Measurements from ENCODE around the gene SLC38A10. TPM values are rescaled to one million over a fixed set of nuclear protein-coding genes. Genes with fewer than 3 reads are reported as not detected.

Gene SLC38A10
- total and polyA plus RNA-seq, 2 of the 4 experiments (the other 2 are of a cell fraction): 12.7 to 46.7 TPM

- Histone ChIP-seq H2AFZ (replicated peaks; ENCODE audit: low read length, poor library complexity) (peak overlapping the region; percentile 56), H3K4me3 (ENCODE audit: insufficient read depth, low read depth, low read length) (no peak overlapping the region), H4K5ac (ENCODE audit: low read depth, low read length) (no peak overlapping the region), H3K9me1 (ENCODE audit: insufficient read depth, low read length) (peaks cover 7% of the 10 kb centered on the region), H3K4me2 (ENCODE audit: low read depth, low read length) (no peak overlapping the region), H3K14ac (replicated peaks; ENCODE audit: low read depth, low read length) (no peak overlapping the region), H3K27me3 (ENCODE audit: control insufficient read depth, insufficient read depth, low read length) (no peaks in the 10 kb centered on the region; the same call in 1 of the 2 replicates), H4K8ac (ENCODE audit: low read depth in 2 of 2, low read length in 2 of 2) (no peak overlapping the region), H3K18ac (ENCODE audit: low read depth, low read length) (no peak overlapping the region), H2BK5ac (ENCODE audit: low read depth, low read length, poor library complexity, severe bottlenecking) (no peak overlapping the region), H3K56ac (ENCODE audit: extremely low read depth, insufficient read depth, low read length) (no peak overlapping the region), H3K9me3 (ENCODE audit: control insufficient read depth, insufficient read depth, low read length) (no peaks in the 10 kb centered on the region), H4K20me1 (ENCODE audit: insufficient read depth, low read length) (no peaks in the 10 kb centered on the region), H3K4ac (ENCODE audit: low read depth, low read length) (no peak overlapping the region), H3K27ac (ENCODE audit: insufficient read depth, low read length) (no peak overlapping the region), H3K36me3 (ENCODE audit: control insufficient read depth, insufficient read depth, low read length) (no peaks in the 10 kb centered on the region), H3K4me1 (ENCODE audit: control insufficient read depth, insufficient read depth, low read length) (peaks cover 4% of the 10 kb centered on the region), H3K9ac (ENCODE audit: low read depth, low read length) (no peak overlapping the region), H2AK9ac (replicated peaks; ENCODE audit: low read depth, low read length, poor library complexity) (no peak overlapping the region), H2AK5ac (ENCODE audit: low read depth, low read length) (no peak overlapping the region), H3K23ac (ENCODE audit: low read depth, low read length) (no peak overlapping the region), H4K91ac (ENCODE audit: insufficient read depth, low read depth, low read length) (no peak overlapping the region), H2BK20ac (ENCODE audit: low read depth, low read length) (no peak overlapping the region), H2BK120ac (ENCODE audit: low read depth, low read length) (no peak overlapping the region), H2BK15ac (ENCODE audit: low read depth, low read length) (no peak overlapping the region), H3K79me1 (ENCODE audit: low read depth in 1 of 2, low read length in 2 of 2) (peaks cover 8 to 15% of the 10 kb centered on the region in 2 experiments)
- BruUV-seq (replicated peaks): no TSS peak
- intact Hi-C loops (cut with micrococcal nuclease) (no loop called here), dilution Hi-C loops (cut with HindIII; ENCODE audit: low sequenced_read_pairs, unreplicated experiment) (no loop called here), in situ Hi-C loops (cut with MboI; ENCODE audit: low sequenced_read_pairs) (no loop called here)
- TF ChIP-seq NFE2L2 (IDR thresholded peaks at IDR 0.05; ENCODE audit: low read depth, low read length): no peak
- TF ChIP-seq SMC3 (IDR thresholded peaks at IDR 0.05; ENCODE audit: low read depth, low read length): no peak
- no peak for TF ChIP-seq POLR2A (IDR thresholded peaks at IDR 0.05; ENCODE audit: low read depth, low read length)
- no peak for TF ChIP-seq MXI1 (IDR thresholded peaks at IDR 0.05; ENCODE audit: borderline replicate concordance, low read depth, low read length)
- no peak for TF ChIP-seq USF2 (IDR thresholded peaks at IDR 0.05; ENCODE audit: low read depth, low read length)
- no peak for TF ChIP-seq RCOR1 (IDR thresholded peaks at IDR 0.05; ENCODE audit: insufficient replicate concordance, low read length)
- no peak for TF ChIP-seq CEBPB (IDR thresholded peaks at IDR 0.05; ENCODE audit: low read depth, low read length)
- no peak for TF ChIP-seq CHD1 (IDR thresholded peaks at IDR 0.05; ENCODE audit: low read depth, low read length)
- no peak for TF ChIP-seq RFX5 (IDR thresholded peaks at IDR 0.05; ENCODE audit: low read depth, low read length)
- no peak for TF ChIP-seq MAZ (IDR thresholded peaks at IDR 0.05; ENCODE audit: borderline replicate concordance, low read depth, low read length)
- TF ChIP-seq RAD21 (IDR thresholded peaks at IDR 0.05; ENCODE audit: low read length): no peak
- whole genome bisulfite sequencing, 2 experiments (ENCODE audit: extremely low coverage in 2 of 2, insufficient read length in 1 of 2): 68% methylated on average over 5 of the region's 15 CpGs; no CpG with 5 or more reads in 1 of the 2 experiments
- POLR2A ChIA-PET (ENCODE audit: unreplicated experiment): no interaction called here
- DNase-seq (no peak), ATAC-seq (ENCODE audit: low read depth) (no peak)
- CTCF ChIA-PET: no interaction called here
Measured at GRCh38 chr17:81298991-81299738, 4.1 kb upstream of the SLC38A10 start.

Measured in IMR-90 (cell line).